PC-3 (cell line): Measurements from ENCODE around the gene SLC9A9. TPM values are rescaled to one million over a fixed set of nuclear protein-coding genes. Genes with fewer than 3 reads are reported as not detected.
A peak's percentile ranks its signal among the peaks of the same experiment; 100 is the strongest.

Experiments
- ATAC-seq: fragments of 200-7000 bp; cut with Tn5 transposase; 2 replicates; pipeline ENCODE4 v1.9.1; 2020; ENCODE audit warnings: mild to moderate bottlenecking, moderate library complexity
- BruUV-seq: library from RNA; stranded (reverse); fragments of 400-500 nt; replicated peaks from 2 replicates; lab custom pipeline; 2021; lab: Mats Ljungman, UMichigan
- CTCF ChIA-PET: fragments of 300-600 bp; sonication (Branson Sonifier 250); formaldehyde crosslinking; loops from one replicate; lab custom pipeline; 2022; ENCODE audit warnings: antibody characterized with exemption; lab: Charles Lee
- POLR2A ChIA-PET: fragments of 300-600 bp; sonication (Branson Sonifier 250); formaldehyde crosslinking; loops from one replicate; lab custom pipeline; 2022; ENCODE audit warnings: antibody characterized with exemption; ENCODE audit not compliant: unreplicated experiment; lab: Charles Lee
- DNase-seq: peaks from one replicate; pipeline ENCODE4 v3.0.0-alpha.2; 2015
- H2AFZ ChIP-seq: fragments of 300-600 bp; sonication (generic); 2 replicates; pipeline ENCODE4 v1.6.0; 2016; ENCODE audit warnings: antibody characterized with exemption, low read length
- H3F3A ChIP-seq: fragments of 300-600 bp; sonication (generic); one replicate; pipeline ENCODE4 v1.6.0; 2017; ENCODE audit warnings: antibody characterized with exemption, low read length, control low read depth, mild to moderate bottlenecking; ENCODE audit not compliant: unreplicated experiment
- H3K27ac ChIP-seq: fragments of 300-600 bp; sonication (generic); 2 replicates; pipeline ENCODE4 v1.5.1; 2016; ENCODE audit warnings: mild to moderate bottlenecking, low read length
- H3K27me3 ChIP-seq: fragments of 300-600 bp; sonication (generic); 2 replicates; pipeline ENCODE4 v1.6.1; 2016; ENCODE audit warnings: low read length, mixed read lengths
- H3K36me3 ChIP-seq: fragments of 300-600 bp; sonication (generic); 2 replicates; pipeline ENCODE4 v1.6.1; 2016; ENCODE audit warnings: low read depth, mixed run types, low read length, mixed read lengths
- H3K4me1 ChIP-seq: fragments of 300-600 bp; sonication (generic); 2 replicates; pipeline ENCODE4 v1.5.1; 2016; ENCODE audit warnings: low read length; ENCODE audit not compliant: insufficient read depth
- H3K4me2 ChIP-seq: fragments of 300-600 bp; sonication (generic); 2 replicates; pipeline ENCODE4 v1.6.0; 2016; ENCODE audit warnings: low read length
- H3K4me3 ChIP-seq: fragments of 300-600 bp; sonication (generic); 2 replicates; pipeline ENCODE4 v1.5.1; 2016; ENCODE audit warnings: mild to moderate bottlenecking, low read length, mixed read lengths
- H3K79me2 ChIP-seq: fragments of 300-600 bp; sonication (generic); 2 replicates; pipeline ENCODE4 v1.6.1; 2017; ENCODE audit warnings: low read length, mixed read lengths
- H3K9ac ChIP-seq: fragments of 300-600 bp; sonication (generic); 2 replicates; pipeline ENCODE4 v1.6.0; 2016; ENCODE audit warnings: mild to moderate bottlenecking, low read length
- H3K9me2 ChIP-seq: fragments of 300-600 bp; sonication (generic); replicated peaks from 2 replicates; pipeline ENCODE4 v1.6.1; 2016; ENCODE audit warnings: mixed run types, low read length, mixed read lengths
- H3K9me3 ChIP-seq: fragments of 300-600 bp; sonication (generic); 2 replicates; pipeline ENCODE4 v1.6.1; 2016; ENCODE audit warnings: low read length, mixed read lengths
- H4K20me1 ChIP-seq: fragments of 300-600 bp; sonication (generic); 2 replicates; pipeline ENCODE4 v1.6.1; 2016; ENCODE audit warnings: low read length, mixed read lengths
- EZH2 ChIP-seq: fragments of 300-600 bp; sonication (generic); IDR thresholded peaks from one replicate; pipeline ENCODE4 v1.6.1; 2017; ENCODE audit warnings: antibody characterized with exemption, mild to moderate bottlenecking, low read length; ENCODE audit not compliant: unreplicated experiment
- EZH2phosphoT487 ChIP-seq: fragments of 300-600 bp; sonication (generic); IDR thresholded peaks from 2 replicates; pipeline ENCODE4 v1.6.1; 2018; ENCODE audit warnings: mild to moderate bottlenecking, antibody characterized with exemption, low read length, borderline replicate concordance
- intact Hi-C: fragments of 100-400 bp; cut with micrococcal nuclease; formaldehyde crosslinking; loops from 2 replicates; pipeline ENCODE4 v1.9.0; 2023
- total RNA-seq: library from RNA; depleted of rRNA; stranded (reverse); fragments of >200 nt; gene quantifications from 2 replicates; pipeline ENCODE4 v1.2.3, GENCODE V29; 2014
- TF ChIP-seq, protein P1 (sequence below): fragments of 300-600 bp; sonication (generic); conservative IDR thresholded peaks from 2 replicates; pipeline ENCODE4 v1.5.1; 2017; ENCODE audit warnings: antibody characterized with exemption, low read depth, mild to moderate bottlenecking, low read length

The SLC9A9 gene
- total RNA-seq, 1 experiment from 2014 or later: 0.07 TPM

DNA sequence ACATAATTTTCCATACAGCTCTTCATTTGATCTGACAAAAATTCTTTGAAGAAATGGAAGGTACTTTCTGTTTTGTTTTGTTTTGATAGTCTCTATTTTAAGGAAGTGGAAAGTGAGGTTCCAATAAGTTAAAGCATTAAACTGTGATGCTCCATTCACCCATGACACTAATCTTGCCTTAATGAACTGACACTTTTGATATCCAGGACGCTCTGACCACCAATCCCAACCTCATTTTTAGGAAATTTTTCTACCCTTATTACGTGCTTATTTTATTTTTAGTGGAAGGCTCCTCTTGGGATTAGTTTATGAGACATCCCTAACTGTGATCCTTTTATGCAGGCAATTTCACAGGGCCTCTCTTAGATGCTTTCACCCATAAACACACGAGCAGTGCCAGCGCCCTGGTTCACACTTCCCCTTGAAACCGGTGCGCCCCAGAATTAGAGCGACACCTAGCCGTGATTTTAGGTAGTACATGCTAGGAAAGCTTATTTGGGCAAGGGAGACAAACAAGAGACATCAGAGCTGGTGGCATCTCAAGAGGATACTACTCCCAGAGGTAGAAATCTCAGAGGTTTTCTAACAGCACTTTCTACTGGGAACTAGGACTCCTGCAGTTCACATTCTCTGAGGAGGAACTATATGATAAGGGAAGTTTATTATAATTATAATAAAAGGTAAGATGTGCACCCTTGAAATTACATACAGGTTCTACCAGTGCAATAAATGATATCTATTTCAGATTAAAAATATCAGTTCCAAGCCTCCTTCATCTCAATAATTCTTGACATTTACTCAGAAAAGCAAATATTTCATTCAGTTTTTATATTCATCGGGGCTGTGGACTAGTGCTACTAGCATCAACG, 173.9 kb downstream of the SLC9A9 start:
- no peaks in the 10 kb centered on the region for H3K9me2 ChIP-seq
- H3K79me2 ChIP-seq: no peaks in the 10 kb centered on the region
- intact Hi-C loops: no loop called here
- H3K27me3 ChIP-seq: no peaks in the 10 kb centered on the region
- H3K9me3 ChIP-seq: no peaks in the 10 kb centered on the region
- H3F3A ChIP-seq: no peaks in the 10 kb centered on the region
- no peak for TF ChIP-seq EZH2
- TF ChIP-seq EZH2phosphoT487: no peak
- TF ChIP-seq, protein P1, sequence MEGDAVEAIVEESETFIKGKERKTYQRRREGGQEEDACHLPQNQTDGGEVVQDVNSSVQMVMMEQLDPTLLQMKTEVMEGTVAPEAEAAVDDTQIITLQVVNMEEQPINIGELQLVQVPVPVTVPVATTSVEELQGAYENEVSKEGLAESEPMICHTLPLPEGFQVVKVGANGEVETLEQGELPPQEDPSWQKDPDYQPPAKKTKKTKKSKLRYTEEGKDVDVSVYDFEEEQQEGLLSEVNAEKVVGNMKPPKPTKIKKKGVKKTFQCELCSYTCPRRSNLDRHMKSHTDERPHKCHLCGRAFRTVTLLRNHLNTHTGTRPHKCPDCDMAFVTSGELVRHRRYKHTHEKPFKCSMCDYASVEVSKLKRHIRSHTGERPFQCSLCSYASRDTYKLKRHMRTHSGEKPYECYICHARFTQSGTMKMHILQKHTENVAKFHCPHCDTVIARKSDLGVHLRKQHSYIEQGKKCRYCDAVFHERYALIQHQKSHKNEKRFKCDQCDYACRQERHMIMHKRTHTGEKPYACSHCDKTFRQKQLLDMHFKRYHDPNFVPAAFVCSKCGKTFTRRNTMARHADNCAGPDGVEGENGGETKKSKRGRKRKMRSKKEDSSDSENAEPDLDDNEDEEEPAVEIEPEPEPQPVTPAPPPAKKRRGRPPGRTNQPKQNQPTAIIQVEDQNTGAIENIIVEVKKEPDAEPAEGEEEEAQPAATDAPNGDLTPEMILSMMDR: peak; percentile 84
- no TSS peak for BruUV-seq
- H3K4me2 ChIP-seq: 0 out of 2 replicates have a peak overlapping the region, but pooled peaks have one; percentile 31
- ChIA-PET CTCF (interaction anchor here (0.6 kb wide), 4 partner anchors 79 to 871 kb away, joined by 3 to 5 read pairs (median 3); no protein-coding TSS in a partner anchor), POLR2A (no interaction called here)
- DNase-seq (peak; percentile 75), ATAC-seq (peak; percentile 57)
- H4K20me1 ChIP-seq: no peaks in the 10 kb centered on the region
- no peaks in the 10 kb centered on the region for H3K4me1 ChIP-seq
- no peaks in the 10 kb centered on the region for H3K36me3 ChIP-seq
- no peak overlapping the region for H3K4me3 ChIP-seq
- H3K9ac ChIP-seq: no peak overlapping the region
- H3K27ac ChIP-seq: no peak overlapping the region
- H2AFZ ChIP-seq: 0 out of 2 replicates have a peak overlapping the region, but pooled peaks have one; percentile 21

DNA sequence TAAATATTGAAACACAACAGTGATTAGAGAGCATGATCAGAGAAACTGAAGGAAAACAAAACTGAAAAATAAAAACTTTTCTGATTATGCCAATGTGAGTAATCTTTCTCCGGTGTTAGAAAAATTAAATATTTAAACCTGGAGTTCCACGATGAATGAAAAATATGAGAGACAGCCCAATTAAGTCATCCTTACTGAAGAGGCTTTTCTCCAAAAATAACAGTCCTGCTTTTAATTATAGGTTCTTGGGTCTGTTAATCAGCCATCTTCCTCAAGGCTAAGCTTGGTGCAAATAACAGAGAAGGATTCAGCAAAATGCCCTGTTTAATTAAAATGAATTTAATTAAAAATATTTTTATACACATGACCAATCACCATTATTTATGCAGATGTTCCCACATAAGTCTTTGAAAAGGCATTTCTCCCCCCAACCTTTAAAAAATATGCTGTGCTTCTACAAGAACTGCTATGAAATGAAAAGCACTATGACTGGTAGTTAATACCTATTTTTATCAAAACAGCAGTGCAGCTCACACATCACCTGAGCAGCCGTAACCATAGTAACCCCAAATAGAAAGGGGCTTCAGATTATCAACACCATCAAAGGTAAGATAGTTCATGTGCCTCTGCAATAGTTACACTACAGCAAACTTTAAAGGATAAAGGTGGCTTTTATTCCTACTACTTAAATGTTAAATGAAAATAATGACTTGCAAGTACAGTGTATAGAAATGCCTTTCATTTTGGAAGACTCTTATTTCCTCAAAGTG, 175.7 kb downstream of the SLC9A9 start:
- no peaks in the 10 kb centered on the region for H3K9me2 ChIP-seq
- no peak overlapping the region for H3K27ac ChIP-seq
- no peaks in the 10 kb centered on the region for H3F3A ChIP-seq
- no peak overlapping the region for H2AFZ ChIP-seq
- ChIA-PET CTCF (no interaction called here), POLR2A (no interaction called here)
- H3K4me3 ChIP-seq: no peak overlapping the region
- intact Hi-C loops: no loop called here
- DNase-seq (no peak), ATAC-seq (no peak)
- BruUV-seq: no TSS peak
- no peaks in the 10 kb centered on the region for H3K36me3 ChIP-seq
- no peaks in the 10 kb centered on the region for H3K4me1 ChIP-seq
- no peaks in the 10 kb centered on the region for H4K20me1 ChIP-seq
- H3K4me2 ChIP-seq: no peak overlapping the region
- H3K9ac ChIP-seq: no peak overlapping the region
- no peaks in the 10 kb centered on the region for H3K27me3 ChIP-seq
- no peaks in the 10 kb centered on the region for H3K9me3 ChIP-seq
- no peaks in the 10 kb centered on the region for H3K79me2 ChIP-seq
- no peak for TF ChIP-seq EZH2phosphoT487
- no peak for TF ChIP-seq EZH2
- TF ChIP-seq, protein P1: no peak
